Right hindlimb (tissue), 1 donor: ENCODE results near the gene TRAF2.

Experiments used
- DNase-seq: peaks from one replicate; pipeline ENCODE4 v3.0.0-alpha.2; 2018

Gene TRAF2

GRCh38 chr9:136962701-136963248 is 76.5 kb downstream of the TRAF2 start:
- no peak for DNase-seq

- DNase-seq: no peak
Measured at GRCh38 chr9:136963341-136963740, 77.0 kb downstream of the TRAF2 start.

GRCh38 chr9:136963751-136964150 is 77.4 kb downstream of the TRAF2 start:
- DNase-seq: no peak

GRCh38 chr9:136964171-136964689 is 77.9 kb downstream of the TRAF2 start:
- no peak for DNase-seq

GRCh38 chr9:136964833-136965422 is 78.6 kb downstream of the TRAF2 start:
- no peak for DNase-seq

GRCh38 chr9:136965771-136966484 is 79.6 kb downstream of the TRAF2 start:
- DNase-seq: no peak

GRCh38 chr9:136968333-136969127 is 82.2 kb downstream of the TRAF2 start:
- DNase-seq: no peak

- no peak for DNase-seq
Measured at GRCh38 chr9:136969150-136969549, 82.8 kb downstream of the TRAF2 start.

GRCh38 chr9:136969774-136970173 is 83.5 kb downstream of the TRAF2 start:
- no peak for DNase-seq

GRCh38 chr9:136970361-136970760 is 84.0 kb downstream of the TRAF2 start:
- DNase-seq: no peak

GRCh38 chr9:136971746-136972145 is 85.4 kb downstream of the TRAF2 start:
- DNase-seq: no peak

GRCh38 chr9:136972335-136972734 is 86.0 kb downstream of the TRAF2 start:
- no peak for DNase-seq

- no peak for DNase-seq
Measured at GRCh38 chr9:136972743-136973142, 86.4 kb downstream of the TRAF2 start.

GRCh38 chr9:136973618-136974617 is 87.6 kb downstream of the TRAF2 start:
- DNase-seq: no peak

- no peak for DNase-seq
Measured at GRCh38 chr9:136974817-136975535, 88.7 kb downstream of the TRAF2 start.

GRCh38 chr9:136975644-136976043 is 89.3 kb downstream of the TRAF2 start:
- DNase-seq: peak; percentile 65
